Thymus (tissue), 11 donors: ENCODE data around the gene ADGRG3. TPM values are rescaled to one million over a fixed set of nuclear protein-coding genes. Genes with fewer than 3 reads are reported as not detected.

Experiments used
- DNase-seq, 9 donors: peaks; one replicate each; pipeline ENCODE4 v3.0.0-alpha.2; 2013; ENCODE audit warnings: low spot score in 9 of 9, low read depth in 6 of 9, missing footprints in 1 of 9
- H3K27ac ChIP-seq, 2 donors: one replicate each; pipeline ENCODE4 v1.5.1; 2013; ENCODE audit warnings: control low read depth in 1 of 2, low read depth in 1 of 2, low read length in 1 of 2, mild to moderate bottlenecking in 1 of 2, moderate library complexity in 1 of 2
- H3K27me3 ChIP-seq, 2 donors: one replicate each; pipeline ENCODE4 v1.5.1; 2013; ENCODE audit warnings: low read length in 1 of 2; ENCODE audit not compliant: control insufficient read depth in 2 of 2, insufficient read depth in 1 of 2
- H3K36me3 ChIP-seq, 2 donors: one replicate each; pipeline ENCODE4 v1.5.1; 2013; ENCODE audit warnings: low read length in 1 of 2, mild to moderate bottlenecking in 1 of 2, moderate library complexity in 1 of 2; ENCODE audit not compliant: control insufficient read depth in 2 of 2, insufficient read depth in 2 of 2
- H3K4me1 ChIP-seq, 2 donors: one replicate each; pipeline ENCODE4 v1.5.1; 2013; ENCODE audit warnings: low read length in 2 of 2; ENCODE audit not compliant: control insufficient read depth in 2 of 2, insufficient read depth in 2 of 2
- H3K4me3 ChIP-seq, 2 donors: one replicate each; pipeline ENCODE4 v1.5.1; 2013; ENCODE audit warnings: low read length in 2 of 2, control low read depth in 1 of 2, mild to moderate bottlenecking in 1 of 2
- H3K9me3 ChIP-seq, 2 donors: one replicate each; pipeline ENCODE4 v1.5.1; 2013; ENCODE audit warnings: low read length in 1 of 2, mild to moderate bottlenecking in 1 of 2; ENCODE audit not compliant: control insufficient read depth in 2 of 2, insufficient read depth in 1 of 2
- WGBS: extraction: QIAGEN DNeasy Blood & Tissue Kit; methylation state at CpG from one replicate; pipeline ENCODE4 v1.1.7; 2013; 5-methylcytosine and 5-hydroxymethylcytosine counted together
- polyA plus RNA-seq: library from polyadenylated mRNA; stranded (reverse); fragments of 200-250 nt; gene quantifications from one replicate; pipeline ENCODE4 v1.2.3, GENCODE V29; 2013
- total RNA-seq: library from RNA; stranded (reverse); fragments of 120-200 nt; gene quantifications from one replicate; pipeline ENCODE4 v1.2.4, GENCODE V29; 2013
- donor health status: healthy.

ADGRG3 gene
- total and polyA plus RNA-seq, 2 donors, result 0.33 to 0.94 TPM

DNA sequence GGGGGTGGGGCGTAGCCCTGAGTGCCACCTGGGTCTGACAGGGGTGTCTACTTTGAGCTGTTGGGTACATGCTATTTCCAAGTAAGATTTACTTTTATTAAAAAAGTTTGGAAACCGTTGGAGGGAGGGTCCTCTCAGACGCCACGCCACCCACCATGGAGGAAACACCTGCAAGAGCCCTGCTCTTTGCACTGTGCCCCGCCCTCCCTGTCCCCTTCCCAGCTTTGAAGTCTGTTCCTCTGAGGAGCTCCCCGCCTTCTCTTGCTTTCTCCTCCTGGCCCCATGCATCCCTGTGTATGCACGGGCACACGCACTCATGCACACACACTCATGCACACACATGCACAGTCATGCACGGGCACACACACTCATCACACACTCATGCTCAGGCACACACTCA lies 24.2 kb upstream of the ADGRG3 start:
- peak overlapping the region in 1 of 2 donors; percentile 93 for H3K27ac ChIP-seq

DNA sequence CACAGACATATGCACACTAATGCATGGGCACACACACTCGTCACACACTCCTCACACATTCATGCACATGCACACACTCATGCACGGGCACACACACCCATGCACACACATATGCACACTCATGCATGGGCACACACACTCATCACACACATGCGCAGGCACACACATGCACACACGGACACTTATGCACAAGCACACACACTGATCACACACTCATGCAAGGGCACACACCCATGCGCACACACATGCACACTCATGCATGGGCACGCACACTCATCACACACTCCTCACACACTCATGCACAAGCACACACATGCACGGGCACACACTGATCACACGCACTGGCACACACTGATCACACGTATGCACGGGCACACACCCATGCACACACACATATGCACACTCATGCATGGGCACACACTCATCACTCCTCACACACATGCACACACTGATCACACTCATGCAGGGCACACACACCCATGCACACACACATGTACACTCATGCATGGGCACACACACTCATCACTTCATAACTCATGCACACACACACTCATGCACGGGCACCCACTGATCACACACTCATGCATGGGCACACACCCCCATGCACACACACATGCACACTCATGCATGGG lies 23.6 kb upstream of the ADGRG3 start:
- H3K36me3 ChIP-seq, result peaks cover 0 to 14% of the 10 kb centered on the region in 2 donors
- no peak for DNase-seq
- no peaks in the 10 kb centered on the region for H3K27me3 ChIP-seq
- peak overlapping the region in 1 of 2 donors; percentile 93 for H3K27ac ChIP-seq
- H3K4me3 ChIP-seq, result no peak overlapping the region
- H3K9me3 ChIP-seq, result peaks cover 0 to 5% of the 10 kb centered on the region in 2 donors
- WGBS, result 80% methylated on average over 11 of the region's 11 CpGs
- H3K4me1 ChIP-seq, result peaks cover 61 to 97% of the 10 kb centered on the region in 2 donors

More for the DNA sequence above, 24.2 kb upstream of the ADGRG3 start:
- Histone ChIP-seq H3K9me3 (peaks cover 0 to 5% of the 10 kb centered on the region in 2 donors), H3K27me3 (no peaks in the 10 kb centered on the region), H3K4me3 (peak overlapping the region in 1 of 2 donors; percentile 3), H3K36me3 (peaks cover 0 to 11% of the 10 kb centered on the region in 2 donors), H3K4me1 (peaks cover 62 to 100% of the 10 kb centered on the region in 2 donors)
- WGBS, result 5% methylated on average over 9 of the region's 9 CpGs
- DNase-seq, result peak in 8 of 9 donors; percentile 61 to 90 (median 75)

DNA sequence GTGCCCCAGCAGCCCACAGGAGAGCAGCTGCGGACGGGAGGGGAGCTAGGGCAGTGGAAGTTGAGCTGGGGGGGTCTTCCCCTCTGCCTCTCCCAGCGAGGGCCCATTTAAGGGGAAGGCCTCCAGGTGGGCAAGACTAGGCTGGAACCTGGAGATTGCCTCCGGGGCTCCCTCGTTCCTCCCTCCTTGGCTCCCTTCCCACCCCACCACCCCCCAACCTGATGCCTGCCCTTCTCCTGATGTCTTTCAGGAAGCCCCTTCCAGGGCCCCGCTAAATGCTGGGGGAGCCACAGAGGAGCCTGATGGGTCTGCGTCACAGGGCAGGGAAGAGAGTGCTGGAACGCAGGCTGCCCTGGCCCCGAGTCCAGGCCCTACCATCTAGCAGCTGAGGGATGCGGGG lies 22.9 kb upstream of the ADGRG3 start:
- peaks cover 0 to 5% of the 10 kb centered on the region in 2 donors for H3K9me3 ChIP-seq
- no peak overlapping the region for H3K4me3 ChIP-seq
- DNase-seq, result peak in 1 of 9 donors; percentile 44
- H3K27me3 ChIP-seq, result no peaks in the 10 kb centered on the region
- peak overlapping the region in 1 of 2 donors; percentile 93 for H3K27ac ChIP-seq
- 38% methylated on average over 10 of the region's 10 CpGs for WGBS
- peaks cover 55 to 91% of the 10 kb centered on the region in 2 donors for H3K4me1 ChIP-seq
- H3K36me3 ChIP-seq, result peaks cover 0 to 14% of the 10 kb centered on the region in 2 donors

DNA sequence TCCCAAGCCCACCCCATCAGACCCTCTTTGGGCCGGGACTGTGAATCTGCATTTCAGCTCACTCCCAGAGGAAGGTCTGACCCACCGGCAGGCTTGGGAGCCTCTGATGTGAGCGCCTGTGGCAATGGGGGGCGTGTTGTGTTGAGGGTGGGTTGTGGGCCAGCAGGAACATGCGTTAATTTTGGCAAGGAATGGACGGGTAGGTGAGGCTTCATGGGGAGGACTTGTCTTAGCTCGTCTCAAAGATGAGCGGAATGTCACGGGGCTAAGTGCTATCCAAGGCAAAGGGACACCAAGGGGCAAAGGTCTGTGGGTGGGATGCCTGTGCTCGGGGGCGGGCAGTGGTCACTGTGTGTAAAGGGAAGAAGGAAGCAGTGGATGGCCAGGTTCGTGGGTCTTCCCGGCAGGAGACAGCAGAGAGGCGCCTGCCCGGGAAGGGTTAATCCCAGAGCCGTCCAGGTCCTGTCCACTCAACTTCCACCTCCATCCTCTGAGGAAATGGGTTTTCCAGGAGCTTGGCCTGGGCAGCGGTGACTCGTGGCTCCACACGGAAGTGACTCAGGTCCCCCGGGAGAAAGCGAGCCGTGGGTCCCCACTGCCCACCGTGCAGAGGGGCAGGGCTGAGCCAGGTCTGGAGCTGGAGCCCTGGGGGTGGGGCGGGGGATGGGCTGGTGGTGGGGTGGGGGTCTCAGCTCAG lies 22.3 kb upstream of the ADGRG3 start:
- Histone ChIP-seq H3K27me3 (no peaks in the 10 kb centered on the region), H3K4me3 (no peak overlapping the region), H3K27ac (peak overlapping the region in 1 of 2 donors; percentile 93), H3K4me1 (peaks cover 50 to 84% of the 10 kb centered on the region in 2 donors), H3K9me3 (peaks cover 0 to 5% of the 10 kb centered on the region in 2 donors), H3K36me3 (peaks cover 0 to 14% of the 10 kb centered on the region in 2 donors)
- 83% methylated on average over 24 of the region's 24 CpGs for WGBS
- no peak for DNase-seq

DNA sequence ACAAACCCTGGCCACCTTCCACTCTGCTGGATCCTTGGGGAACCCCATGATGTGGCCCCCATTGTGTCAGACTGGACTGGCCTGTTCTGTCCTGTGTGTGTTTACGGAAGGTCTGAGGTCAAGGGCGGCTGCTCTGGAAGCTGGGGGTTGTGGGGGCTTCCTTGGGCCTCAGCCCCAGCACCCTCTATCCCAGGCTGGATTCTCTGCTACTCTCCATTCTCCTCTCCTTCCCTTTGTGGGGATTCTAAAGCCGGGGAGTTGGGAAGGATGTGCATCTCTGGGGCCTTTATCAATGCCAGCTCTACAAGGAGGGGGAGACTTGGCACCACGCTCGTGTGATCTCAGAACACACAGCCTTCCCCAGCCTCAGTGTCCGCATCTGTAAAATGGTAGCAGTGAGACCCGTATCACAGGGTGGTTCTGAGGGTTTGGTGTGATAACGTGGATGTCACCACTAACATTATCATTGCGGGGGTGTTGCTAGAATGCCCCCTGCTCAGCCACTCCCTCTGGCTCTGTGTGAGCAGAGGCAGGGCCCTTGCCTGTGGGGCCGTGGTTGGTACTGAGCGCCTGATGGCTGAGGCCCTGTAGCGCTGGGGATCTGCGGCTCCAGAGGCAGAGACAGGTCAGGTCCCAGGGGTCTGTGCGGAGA lies 21.6 kb upstream of the ADGRG3 start:
- Histone ChIP-seq H3K27me3 (no peaks in the 10 kb centered on the region), H3K4me3 (no peak overlapping the region), H3K4me1 (peaks cover 46 to 80% of the 10 kb centered on the region in 2 donors), H3K36me3 (peaks cover 6 to 20% of the 10 kb centered on the region in 2 donors), H3K27ac (peak overlapping the region in 1 of 2 donors; percentile 76), H3K9me3 (peaks cover 0 to 9% of the 10 kb centered on the region in 2 donors)
- DNase-seq, result peak in 1 of 9 donors; percentile 45
- 65% methylated on average over 14 of the region's 14 CpGs for WGBS

DNA sequence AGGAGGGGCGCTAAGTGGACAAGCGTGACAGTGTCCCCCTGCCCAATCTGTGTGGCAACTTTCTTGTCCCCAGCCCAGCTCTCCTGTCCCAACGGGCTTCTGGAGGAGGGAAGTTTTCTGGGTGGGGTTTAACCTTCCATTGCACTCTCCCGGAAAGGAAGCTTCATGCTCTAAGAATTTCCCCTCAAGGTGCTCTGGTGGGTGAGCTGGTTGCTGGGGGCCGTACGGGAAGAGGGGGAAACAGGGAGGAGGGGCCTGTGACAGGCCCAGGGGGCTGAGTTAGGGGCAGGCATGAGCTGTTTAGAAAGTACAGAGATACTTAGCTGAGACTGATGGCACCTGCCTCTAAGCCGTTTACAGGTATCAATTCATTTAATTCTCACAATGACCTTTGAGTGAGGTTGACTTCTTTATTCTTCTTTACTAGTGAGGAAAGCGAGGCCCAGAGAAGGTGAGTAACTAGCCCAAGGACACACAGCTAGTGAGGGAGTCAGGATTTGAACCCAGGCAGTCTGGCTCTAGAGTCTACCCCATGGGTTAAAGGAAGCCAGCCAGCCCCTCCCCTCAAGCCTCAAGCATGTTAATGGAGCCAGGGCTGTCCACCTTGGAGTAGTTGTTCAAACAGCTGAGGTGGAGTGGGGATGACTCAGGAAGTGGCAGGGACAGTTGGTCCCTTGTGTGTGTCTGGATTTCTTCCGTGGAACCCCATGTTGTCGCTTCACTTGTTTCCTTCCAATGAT lies 20.8 kb upstream of the ADGRG3 start:
- peak in 2 of 9 donors; percentile 54 to 69 for DNase-seq
- H3K27me3 ChIP-seq, result no peaks in the 10 kb centered on the region
- no peak overlapping the region for H3K4me3 ChIP-seq
- peak overlapping the region in 1 of 2 donors; percentile 80 for H3K27ac ChIP-seq
- peaks cover 39 to 80% of the 10 kb centered on the region in 2 donors for H3K4me1 ChIP-seq
- peaks cover 0 to 11% of the 10 kb centered on the region in 2 donors for H3K9me3 ChIP-seq
- H3K36me3 ChIP-seq, result peaks cover 7 to 21% of the 10 kb centered on the region in 2 donors
- 45% methylated on average over 10 of the region's 10 CpGs for WGBS

DNA sequence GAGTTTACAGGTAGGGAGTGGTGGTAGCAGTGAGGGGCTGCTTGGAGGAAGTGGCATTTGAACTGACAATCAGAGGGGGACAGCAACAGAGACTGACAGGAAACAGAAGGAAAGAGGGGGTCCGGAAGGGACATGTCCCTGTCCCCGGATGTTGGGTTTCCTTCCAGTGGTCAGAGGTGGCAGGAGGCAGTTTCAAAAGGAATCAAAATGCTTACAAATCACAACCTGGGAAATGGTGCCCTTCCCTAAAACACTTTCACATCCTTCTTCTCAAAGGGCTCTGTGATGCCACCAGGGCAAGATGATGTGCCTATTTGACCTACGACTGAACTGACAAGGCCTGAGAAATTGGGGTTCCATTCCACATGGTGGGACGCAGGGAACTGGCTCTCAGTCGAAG lies 20.0 kb upstream of the ADGRG3 start:
- peaks cover 0 to 11% of the 10 kb centered on the region in 2 donors for H3K9me3 ChIP-seq
- 52% methylated on average over 5 of the region's 5 CpGs for WGBS
- H3K4me3 ChIP-seq, result no peak overlapping the region
- no peaks in the 10 kb centered on the region for H3K27me3 ChIP-seq
- H3K4me1 ChIP-seq, result peaks cover 36 to 72% of the 10 kb centered on the region in 2 donors
- peak overlapping the region; percentile 10 to 80 for H3K27ac ChIP-seq
- peak in 1 of 9 donors; percentile 46 for DNase-seq
- peaks cover 7 to 21% of the 10 kb centered on the region in 2 donors for H3K36me3 ChIP-seq

DNA sequence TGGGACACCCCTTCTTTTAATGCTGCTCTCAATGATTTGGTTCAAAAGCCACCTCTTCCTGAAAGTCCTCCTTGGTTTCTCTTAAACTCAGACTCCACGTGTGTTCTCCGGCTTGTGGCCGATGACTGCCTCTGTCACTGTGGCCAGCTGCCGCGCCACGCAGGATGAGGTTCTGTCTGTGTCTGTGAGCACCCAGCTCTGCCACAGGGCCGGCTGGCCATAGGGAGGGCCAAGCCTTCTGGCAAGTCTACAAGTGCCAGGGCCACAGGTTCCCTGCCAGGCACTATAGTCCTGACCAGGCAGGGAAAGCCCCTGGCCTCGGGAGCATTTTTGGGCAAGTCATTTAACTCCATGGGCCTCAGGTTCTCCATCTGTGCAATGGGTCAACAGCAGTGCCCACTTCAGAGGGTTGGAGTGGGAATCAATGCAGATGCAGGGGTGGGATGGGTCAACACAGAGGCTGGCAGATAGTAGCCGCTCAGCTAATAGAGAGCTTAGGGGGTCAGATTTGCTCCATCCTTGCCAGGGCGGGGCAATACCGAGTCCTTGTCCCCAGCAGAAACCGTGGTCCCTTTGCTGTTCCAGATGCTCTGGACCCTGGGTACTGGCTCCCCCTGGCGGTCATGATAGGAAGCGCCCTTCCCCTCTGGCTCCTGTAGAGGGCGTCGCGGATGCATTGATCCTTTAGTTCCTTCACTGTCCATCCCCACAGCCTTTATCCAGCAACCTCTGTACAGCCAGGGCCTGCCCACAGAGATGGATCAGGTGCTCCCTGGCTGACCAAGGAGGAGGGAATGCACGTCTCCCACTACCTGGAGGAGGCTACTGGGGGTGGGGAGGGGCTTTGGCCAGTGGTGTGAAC lies 19.3 kb upstream of the ADGRG3 start:
- Histone ChIP-seq H3K4me3 (no peak overlapping the region), H3K9me3 (peaks cover 0 to 11% of the 10 kb centered on the region in 2 donors), H3K27me3 (no peaks in the 10 kb centered on the region), H3K27ac (peak overlapping the region in 1 of 2 donors; percentile 34), H3K4me1 (peaks cover 30 to 68% of the 10 kb centered on the region in 2 donors), H3K36me3 (peaks cover 8 to 21% of the 10 kb centered on the region in 2 donors)
- WGBS, result 53% methylated on average over 18 of the region's 18 CpGs
- peak; percentile 47 to 87 (median 75) for DNase-seq
